ENCODE data around the gene SLC25A18.

GRCh38 chr22:17633217-17633997, 70.1 kb downstream of the SLC25A18 start:
- no peak for TF ChIP-seq CTCF (conservative IDR thresholded peaks at IDR 0.05 in 1 of 2, IDR thresholded peaks at IDR 0.05 in 1 of 2; ENCODE audit: extremely low read depth in 1 of 2, insufficient read depth in 1 of 2, low read depth in 1 of 2, low read length in 2 of 2)
- TF ChIP-seq EZH2 (IDR thresholded peaks at IDR 0.05; ENCODE audit: borderline replicate concordance, low read length) = no peak
